Muscle layer of duodenum (tissue), 2 donors: Measurements from ENCODE around the gene PSG6.
"Not testable (repeated sequence)": the region's sequence is repeated elsewhere in the genome, so short reads cannot be mapped to it uniquely, and the experiment has no call there.

Experiments
- H3K27ac ChIP-seq: one replicate; pipeline ENCODE4 v1.7.0; 2013; ENCODE audit warnings: mild to moderate bottlenecking, low read length
- H3K27me3 ChIP-seq: one replicate; pipeline ENCODE4 v1.7.0; 2013; ENCODE audit warnings: low read depth, mild to moderate bottlenecking, control low read depth, low read length
- H3K36me3 ChIP-seq, 2 donors: one replicate each; pipeline ENCODE4 v1.7.0; 2013; ENCODE audit warnings: low read length in 2 of 2, control low read depth in 1 of 2, mild to moderate bottlenecking in 1 of 2; ENCODE audit not compliant: insufficient read depth in 2 of 2, control insufficient read depth in 1 of 2
- H3K4me1 ChIP-seq, 2 donors: one replicate each; pipeline ENCODE4 v1.7.0; 2013; ENCODE audit warnings: low read length in 2 of 2, mild to moderate bottlenecking in 2 of 2, control low read depth in 1 of 2, moderate library complexity in 1 of 2; ENCODE audit not compliant: insufficient read depth in 2 of 2, control insufficient read depth in 1 of 2
- H3K4me3 ChIP-seq, 2 donors: one replicate each; pipeline ENCODE4 v1.7.0; 2013; ENCODE audit warnings: low read length in 2 of 2, low read depth in 1 of 2, mild to moderate bottlenecking in 1 of 2
- H3K9me3 ChIP-seq, 2 donors: one replicate each; pipeline ENCODE4 v1.7.0; 2013; ENCODE audit warnings: low read length in 2 of 2, control low read depth in 1 of 2, mild to moderate bottlenecking in 1 of 2; ENCODE audit not compliant: control insufficient read depth in 1 of 2
- donor health status: healthy.

Gene PSG6

GRCh38 chr19:42900561-42900960 is 17.1 kb downstream of the PSG6 start:
- H3K27ac ChIP-seq, H3K4me1 ChIP-seq, H3K9me3 ChIP-seq, H3K36me3 ChIP-seq, H3K4me3 ChIP-seq, H3K27me3 ChIP-seq: not testable (repeated sequence)

- not testable (repeated sequence) for H3K4me1 ChIP-seq, H3K36me3 ChIP-seq, H3K27ac ChIP-seq, H3K27me3 ChIP-seq, H3K9me3 ChIP-seq, H3K4me3 ChIP-seq
These were observed 18.0 kb downstream of the PSG6 start for GRCh38 chr19:42899674-42900073.

GRCh38 chr19:42899110-42899509 is 18.6 kb downstream of the PSG6 start:
- H3K4me3 ChIP-seq, H3K9me3 ChIP-seq, H3K4me1 ChIP-seq, H3K27ac ChIP-seq, H3K36me3 ChIP-seq, H3K27me3 ChIP-seq: not testable (repeated sequence)

- not testable (repeated sequence) for H3K4me3 ChIP-seq, H3K27ac ChIP-seq, H3K4me1 ChIP-seq, H3K36me3 ChIP-seq, H3K9me3 ChIP-seq, H3K27me3 ChIP-seq
These were observed 19.0 kb downstream of the PSG6 start for GRCh38 chr19:42898656-42899055.

GRCh38 chr19:42897729-42898128 is 20.0 kb downstream of the PSG6 start:
- H3K27ac ChIP-seq, H3K36me3 ChIP-seq, H3K27me3 ChIP-seq, H3K9me3 ChIP-seq, H3K4me3 ChIP-seq, H3K4me1 ChIP-seq: not testable (repeated sequence)

GRCh38 chr19:42890446-42890845 is 27.2 kb downstream of the PSG6 start:
- H3K9me3 ChIP-seq, H3K36me3 ChIP-seq, H3K27me3 ChIP-seq, H3K4me1 ChIP-seq, H3K4me3 ChIP-seq, H3K27ac ChIP-seq: not testable (repeated sequence)

GRCh38 chr19:42887876-42888445 is 29.7 kb downstream of the PSG6 start:
- not testable (repeated sequence) for H3K27ac ChIP-seq, H3K4me3 ChIP-seq, H3K4me1 ChIP-seq, H3K9me3 ChIP-seq, H3K36me3 ChIP-seq, H3K27me3 ChIP-seq

GRCh38 chr19:42882730-42883129 is 35.0 kb downstream of the PSG6 start:
- not testable (repeated sequence) for H3K27me3 ChIP-seq, H3K4me1 ChIP-seq, H3K27ac ChIP-seq, H3K36me3 ChIP-seq, H3K9me3 ChIP-seq, H3K4me3 ChIP-seq

GRCh38 chr19:42882010-42882409 is 35.7 kb downstream of the PSG6 start:
- H3K36me3 ChIP-seq, H3K4me1 ChIP-seq, H3K27ac ChIP-seq, H3K4me3 ChIP-seq, H3K9me3 ChIP-seq, H3K27me3 ChIP-seq: not testable (repeated sequence)

GRCh38 chr19:42881279-42881678 is 36.4 kb downstream of the PSG6 start:
- not testable (repeated sequence) for H3K4me1 ChIP-seq, H3K27me3 ChIP-seq, H3K4me3 ChIP-seq, H3K36me3 ChIP-seq, H3K27ac ChIP-seq, H3K9me3 ChIP-seq

- H3K27ac ChIP-seq, H3K27me3 ChIP-seq, H3K4me3 ChIP-seq, H3K4me1 ChIP-seq, H3K9me3 ChIP-seq, H3K36me3 ChIP-seq: not testable (repeated sequence)
These were observed 37.1 kb downstream of the PSG6 start for GRCh38 chr19:42880621-42881020.

GRCh38 chr19:42879613-42880012 is 38.1 kb downstream of the PSG6 start, which contains the start of gene PSG1:
TSS of gene PSG1 (minus strand) at chr19:42879713. CDS start at chr19:42879581, 132 bp downstream.
- no peaks in the 10 kb centered on the region for H3K36me3 ChIP-seq
- H3K9me3 ChIP-seq, result no peaks in the 10 kb centered on the region
- no peaks in the 10 kb centered on the region for H3K4me1 ChIP-seq
- no peaks in the 10 kb centered on the region for H3K27me3 ChIP-seq
- no peak within 1 kb of the TSS for H3K4me3 ChIP-seq
- H3K27ac ChIP-seq, result no peak within 1 kb of the TSS
